GM12892 (cell line): Measurements from ENCODE around the gene SDHAF1.

Source experiments
- POLR2A ChIP-seq: IDR thresholded peaks from 2 replicates; pipeline ENCODE4 v1.6.1; 2011; ENCODE audit warnings: low read depth, low read length, control low read depth
- POLR2AphosphoS5 ChIP-seq: IDR thresholded peaks from 2 replicates; pipeline ENCODE4 v1.6.1; 2011; ENCODE audit warnings: low read depth, low read length, control low read depth
- TAF1 ChIP-seq: IDR thresholded peaks from 2 replicates; pipeline ENCODE4 v1.6.1; 2011; ENCODE audit warnings: low read depth, mild to moderate bottlenecking, control low read depth, low read length, borderline replicate concordance

DNA sequence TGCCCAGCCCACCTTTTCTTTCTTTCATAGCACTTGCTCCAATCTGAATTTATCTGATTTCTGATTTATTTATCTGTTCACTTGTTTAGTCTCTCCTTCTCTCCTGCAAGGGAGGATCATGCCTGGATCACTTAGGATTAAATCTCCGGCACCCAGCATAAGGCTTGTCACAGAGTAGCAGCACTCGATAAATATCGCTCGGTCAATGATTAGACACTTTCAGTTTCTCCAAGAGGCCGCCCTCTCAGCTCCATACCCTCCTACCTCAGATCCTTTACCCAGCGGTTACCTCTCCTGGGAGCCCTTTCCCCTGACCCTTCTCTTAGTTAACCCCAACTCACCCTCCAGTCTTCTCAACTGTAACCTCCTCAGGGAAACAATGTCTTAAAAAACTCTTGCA, 36.3 kb downstream of the SDHAF1 start:
- no peak for TF ChIP-seq POLR2A
- no peak for TF ChIP-seq POLR2AphosphoS5
- TF ChIP-seq TAF1: no peak
